Right lobe of liver (tissue), 4 donors: ENCODE data around the gene RERGL.

Experiments used
- POLR2A ChIP-seq: fragments of 450-650 bp; IDR thresholded peaks from one replicate; pipeline ENCODE4 v1.6.1; 2017; ENCODE audit warnings: antibody characterized with exemption, mild to moderate bottlenecking
- TF ChIP-seq, protein P1 (sequence below), 4 donors: fragments of 200-600 bp in 3 of 4; fragments of 450-650 bp in 1 of 4; IDR thresholded peaks; one replicate each; pipeline versions ENCODE4 v1.5.1 to v1.8.0; 2016 to 2022; ENCODE audit warnings: antibody characterized with exemption in 4 of 4, mild to moderate bottlenecking in 2 of 4
- donor health status: DM: no; HTN: no; CAD: no.
- donor health status: DM: no; HTN: no; CAD: no.
- donor health status: DM: no; HTN: yes; CAD: no.

DNA sequence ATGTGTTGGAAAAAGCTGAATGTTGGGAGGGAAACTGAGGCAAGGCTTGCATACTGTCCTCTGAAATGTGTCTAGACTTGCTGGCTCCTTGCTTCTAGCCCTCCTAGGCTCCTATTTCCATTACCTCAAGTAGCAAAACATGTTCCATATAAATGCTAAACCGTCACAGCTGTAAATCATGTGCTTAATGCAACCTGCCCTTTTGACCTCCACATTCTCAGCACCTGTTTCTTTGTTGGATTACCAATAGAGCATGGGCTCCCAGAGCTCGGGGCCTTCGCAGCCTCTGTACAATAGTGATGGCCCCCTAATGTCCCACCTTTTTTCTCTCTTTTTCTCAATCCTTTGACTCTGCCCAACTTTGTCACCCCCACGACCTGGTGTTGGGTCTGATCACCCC lies 23.3 kb downstream of the RERGL start:
- TF ChIP-seq, protein P1, sequence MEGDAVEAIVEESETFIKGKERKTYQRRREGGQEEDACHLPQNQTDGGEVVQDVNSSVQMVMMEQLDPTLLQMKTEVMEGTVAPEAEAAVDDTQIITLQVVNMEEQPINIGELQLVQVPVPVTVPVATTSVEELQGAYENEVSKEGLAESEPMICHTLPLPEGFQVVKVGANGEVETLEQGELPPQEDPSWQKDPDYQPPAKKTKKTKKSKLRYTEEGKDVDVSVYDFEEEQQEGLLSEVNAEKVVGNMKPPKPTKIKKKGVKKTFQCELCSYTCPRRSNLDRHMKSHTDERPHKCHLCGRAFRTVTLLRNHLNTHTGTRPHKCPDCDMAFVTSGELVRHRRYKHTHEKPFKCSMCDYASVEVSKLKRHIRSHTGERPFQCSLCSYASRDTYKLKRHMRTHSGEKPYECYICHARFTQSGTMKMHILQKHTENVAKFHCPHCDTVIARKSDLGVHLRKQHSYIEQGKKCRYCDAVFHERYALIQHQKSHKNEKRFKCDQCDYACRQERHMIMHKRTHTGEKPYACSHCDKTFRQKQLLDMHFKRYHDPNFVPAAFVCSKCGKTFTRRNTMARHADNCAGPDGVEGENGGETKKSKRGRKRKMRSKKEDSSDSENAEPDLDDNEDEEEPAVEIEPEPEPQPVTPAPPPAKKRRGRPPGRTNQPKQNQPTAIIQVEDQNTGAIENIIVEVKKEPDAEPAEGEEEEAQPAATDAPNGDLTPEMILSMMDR (IDR thresholded peaks at IDR 0.05) = no peak
- no peak for TF ChIP-seq POLR2A
